Neural cell (in vitro differentiated cells): Measurements from ENCODE around the gene PPP2CA. TPM values are rescaled to one million over a fixed set of nuclear protein-coding genes. Genes with fewer than 3 reads are reported as not detected.

Experiments
- H2AFZ ChIP-seq: fragments of 200-600, 300-800 bp; sonication (generic), shearing (Covaris generic); 2 replicates; pipeline ENCODE4 v1.6.0; 2014; ENCODE audit warnings: low read depth, mild to moderate bottlenecking, antibody characterized with exemption, low read length, moderate library complexity
- H3F3A ChIP-seq: fragments of 200-600 bp; shearing (Covaris generic); 2 replicates; pipeline ENCODE4 v1.6.1; 2016; ENCODE audit warnings: mild to moderate bottlenecking, moderate library complexity, mixed read lengths, antibody characterized with exemption, low read length; ENCODE audit not compliant: insufficient read depth, poor library complexity, severe bottlenecking
- H3K27ac ChIP-seq: fragments of 200-600, 300-800 bp; sonication (generic), shearing (Covaris generic); 2 replicates; pipeline ENCODE4 v1.5.1; 2014; ENCODE audit warnings: mild to moderate bottlenecking, low read length, moderate library complexity
- H3K27me3 ChIP-seq: fragments of 300-800, 200-600 bp; sonication (generic), shearing (Covaris generic); 2 replicates; pipeline ENCODE4 v1.6.0; 2014; ENCODE audit warnings: mild to moderate bottlenecking, low read depth, low read length, moderate library complexity; ENCODE audit not compliant: insufficient read depth
- H3K36me3 ChIP-seq: fragments of 300-800, 200-600 bp; sonication (generic), shearing (Covaris generic); 2 replicates; pipeline ENCODE4 v1.5.1; 2014; ENCODE audit warnings: mild to moderate bottlenecking, antibody characterized with exemption, low read length, moderate library complexity; ENCODE audit not compliant: insufficient read depth
- H3K4me2 ChIP-seq: fragments of 300-800, 200-600 bp; sonication (generic), shearing (Covaris generic); 2 replicates; pipeline ENCODE4 v1.6.0; 2014; ENCODE audit warnings: mild to moderate bottlenecking, low read length
- H3K4me3 ChIP-seq: fragments of 300-800, 200-600 bp; sonication (generic), shearing (Covaris generic); 2 replicates; pipeline ENCODE4 v1.5.1; 2014; ENCODE audit warnings: mild to moderate bottlenecking, low read length, moderate library complexity
- H3K79me2 ChIP-seq: fragments of 200-600 bp; shearing (Covaris generic); replicated peaks from 2 replicates; pipeline ENCODE4 v1.6.0; 2014; ENCODE audit warnings: mild to moderate bottlenecking, low read length, moderate library complexity; ENCODE audit not compliant: insufficient read depth
- H3K9ac ChIP-seq: fragments of 300-800, 200-600 bp; sonication (generic), shearing (Covaris generic); 2 replicates; pipeline ENCODE4 v1.6.1; 2016; ENCODE audit warnings: mild to moderate bottlenecking, low read length, mixed read lengths
- H3K9me2 ChIP-seq: fragments of 200-600 bp; shearing (Covaris generic); 2 replicates; pipeline ENCODE4 v1.6.1; 2016; ENCODE audit warnings: mild to moderate bottlenecking, low read length, mixed read lengths; ENCODE audit not compliant: insufficient read depth
- H3K9me3 ChIP-seq: fragments of 200-600, 300-800 bp; sonication (generic), shearing (Covaris generic); 2 replicates; pipeline ENCODE4 v1.6.1; 2016; ENCODE audit warnings: mild to moderate bottlenecking, mixed run types, low read length, moderate library complexity, mixed read lengths
- H4K20me1 ChIP-seq: fragments of 200-600 bp; shearing (Covaris generic); 2 replicates; pipeline ENCODE4 v1.6.1; 2016; ENCODE audit warnings: mild to moderate bottlenecking, mixed run types; ENCODE audit not compliant: insufficient read depth
- EP300 ChIP-seq: fragments of 450-650 bp; conservative IDR thresholded peaks from 2 replicates; pipeline ENCODE4 v1.6.1; 2014; ENCODE audit warnings: antibody characterized with exemption, mild to moderate bottlenecking, moderate library complexity; ENCODE audit not compliant: poor library complexity, severe bottlenecking
- EZH2 ChIP-seq: fragments of 200-600, 300-800 bp; shearing (Covaris generic), sonication (generic); IDR thresholded peaks from 2 replicates; pipeline ENCODE4 v1.6.1; 2014; ENCODE audit warnings: antibody characterized with exemption, low read length, borderline replicate concordance, mild to moderate bottlenecking; ENCODE audit not compliant: insufficient read depth, poor library complexity, severe bottlenecking
- MXI1 ChIP-seq: fragments of 450-650 bp; conservative IDR thresholded peaks from 2 replicates; pipeline ENCODE4 v1.6.1; 2014; ENCODE audit warnings: antibody characterized with exemption, mild to moderate bottlenecking; ENCODE audit not compliant: poor library complexity, severe bottlenecking
- POLR2AphosphoS5 ChIP-seq: IDR thresholded peaks from 2 replicates; pipeline ENCODE4 v1.6.1; 2012
- RAD21 ChIP-seq: fragments of 450-650 bp; conservative IDR thresholded peaks from 2 replicates; pipeline ENCODE4 v1.6.1; 2014; ENCODE audit warnings: antibody characterized with exemption, mild to moderate bottlenecking, moderate library complexity
- SMC3 ChIP-seq: fragments of 450-650 bp; conservative IDR thresholded peaks from 2 replicates; pipeline ENCODE4 v1.6.1; 2014; ENCODE audit warnings: antibody characterized with exemption, mild to moderate bottlenecking, moderate library complexity; ENCODE audit not compliant: poor library complexity
- TAF1 ChIP-seq: IDR thresholded peaks from 2 replicates; pipeline ENCODE4 v1.6.1; 2012; ENCODE audit warnings: low read depth
- polyA plus RNA-seq: library from polyadenylated mRNA; depleted of rRNA; stranded (reverse); fragments of >200 nt; gene quantifications from 2 replicates; pipeline ENCODE4 v1.2.3, GENCODE V29; 2014
- TF ChIP-seq, protein P1 (sequence below): IDR thresholded peaks from 2 replicates; pipeline ENCODE4 v1.6.1; 2012; ENCODE audit warnings: borderline replicate concordance
- TF ChIP-seq, protein P2 (sequence below): fragments of 450-650 bp; IDR thresholded peaks from 2 replicates; pipeline ENCODE4 v1.5.1; 2014; ENCODE audit warnings: antibody characterized with exemption, mild to moderate bottlenecking, moderate library complexity; ENCODE audit not compliant: poor library complexity, severe bottlenecking

Gene PPP2CA
- polyA plus RNA-seq, 1 donor from 2014 or later, result 251 TPM

- Histone ChIP-seq H3F3A (no peaks in the 10 kb centered on the region), H3K9me2 (no peaks in the 10 kb centered on the region), H3K27me3 (no peaks in the 10 kb centered on the region), H4K20me1 (no peaks in the 10 kb centered on the region), H3K4me2 (no peak overlapping the region), H3K4me3 (no peak overlapping the region), H3K36me3 (no peaks in the 10 kb centered on the region), H3K9ac (no peak overlapping the region), H3K79me2 (no peaks in the 10 kb centered on the region), H3K27ac (no peak overlapping the region), H2AFZ (no peak overlapping the region), H3K9me3 (no peaks in the 10 kb centered on the region)
- TF ChIP-seq EZH2, result no peak
- no peak for TF ChIP-seq EP300
- TF ChIP-seq, protein P1, sequence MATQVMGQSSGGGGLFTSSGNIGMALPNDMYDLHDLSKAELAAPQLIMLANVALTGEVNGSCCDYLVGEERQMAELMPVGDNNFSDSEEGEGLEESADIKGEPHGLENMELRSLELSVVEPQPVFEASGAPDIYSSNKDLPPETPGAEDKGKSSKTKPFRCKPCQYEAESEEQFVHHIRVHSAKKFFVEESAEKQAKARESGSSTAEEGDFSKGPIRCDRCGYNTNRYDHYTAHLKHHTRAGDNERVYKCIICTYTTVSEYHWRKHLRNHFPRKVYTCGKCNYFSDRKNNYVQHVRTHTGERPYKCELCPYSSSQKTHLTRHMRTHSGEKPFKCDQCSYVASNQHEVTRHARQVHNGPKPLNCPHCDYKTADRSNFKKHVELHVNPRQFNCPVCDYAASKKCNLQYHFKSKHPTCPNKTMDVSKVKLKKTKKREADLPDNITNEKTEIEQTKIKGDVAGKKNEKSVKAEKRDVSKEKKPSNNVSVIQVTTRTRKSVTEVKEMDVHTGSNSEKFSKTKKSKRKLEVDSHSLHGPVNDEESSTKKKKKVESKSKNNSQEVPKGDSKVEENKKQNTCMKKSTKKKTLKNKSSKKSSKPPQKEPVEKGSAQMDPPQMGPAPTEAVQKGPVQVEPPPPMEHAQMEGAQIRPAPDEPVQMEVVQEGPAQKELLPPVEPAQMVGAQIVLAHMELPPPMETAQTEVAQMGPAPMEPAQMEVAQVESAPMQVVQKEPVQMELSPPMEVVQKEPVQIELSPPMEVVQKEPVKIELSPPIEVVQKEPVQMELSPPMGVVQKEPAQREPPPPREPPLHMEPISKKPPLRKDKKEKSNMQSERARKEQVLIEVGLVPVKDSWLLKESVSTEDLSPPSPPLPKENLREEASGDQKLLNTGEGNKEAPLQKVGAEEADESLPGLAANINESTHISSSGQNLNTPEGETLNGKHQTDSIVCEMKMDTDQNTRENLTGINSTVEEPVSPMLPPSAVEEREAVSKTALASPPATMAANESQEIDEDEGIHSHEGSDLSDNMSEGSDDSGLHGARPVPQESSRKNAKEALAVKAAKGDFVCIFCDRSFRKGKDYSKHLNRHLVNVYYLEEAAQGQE, result no peak
- TF ChIP-seq, protein P2, sequence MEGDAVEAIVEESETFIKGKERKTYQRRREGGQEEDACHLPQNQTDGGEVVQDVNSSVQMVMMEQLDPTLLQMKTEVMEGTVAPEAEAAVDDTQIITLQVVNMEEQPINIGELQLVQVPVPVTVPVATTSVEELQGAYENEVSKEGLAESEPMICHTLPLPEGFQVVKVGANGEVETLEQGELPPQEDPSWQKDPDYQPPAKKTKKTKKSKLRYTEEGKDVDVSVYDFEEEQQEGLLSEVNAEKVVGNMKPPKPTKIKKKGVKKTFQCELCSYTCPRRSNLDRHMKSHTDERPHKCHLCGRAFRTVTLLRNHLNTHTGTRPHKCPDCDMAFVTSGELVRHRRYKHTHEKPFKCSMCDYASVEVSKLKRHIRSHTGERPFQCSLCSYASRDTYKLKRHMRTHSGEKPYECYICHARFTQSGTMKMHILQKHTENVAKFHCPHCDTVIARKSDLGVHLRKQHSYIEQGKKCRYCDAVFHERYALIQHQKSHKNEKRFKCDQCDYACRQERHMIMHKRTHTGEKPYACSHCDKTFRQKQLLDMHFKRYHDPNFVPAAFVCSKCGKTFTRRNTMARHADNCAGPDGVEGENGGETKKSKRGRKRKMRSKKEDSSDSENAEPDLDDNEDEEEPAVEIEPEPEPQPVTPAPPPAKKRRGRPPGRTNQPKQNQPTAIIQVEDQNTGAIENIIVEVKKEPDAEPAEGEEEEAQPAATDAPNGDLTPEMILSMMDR, result no peak
- no peak for TF ChIP-seq MXI1
- TF ChIP-seq POLR2AphosphoS5, result no peak
- TF ChIP-seq RAD21, result no peak
- TF ChIP-seq SMC3, result no peak
- no peak for TF ChIP-seq TAF1
Measured at GRCh38 chr5:134236318-134236717, 10.4 kb upstream of the PPP2CA start.

DNA sequence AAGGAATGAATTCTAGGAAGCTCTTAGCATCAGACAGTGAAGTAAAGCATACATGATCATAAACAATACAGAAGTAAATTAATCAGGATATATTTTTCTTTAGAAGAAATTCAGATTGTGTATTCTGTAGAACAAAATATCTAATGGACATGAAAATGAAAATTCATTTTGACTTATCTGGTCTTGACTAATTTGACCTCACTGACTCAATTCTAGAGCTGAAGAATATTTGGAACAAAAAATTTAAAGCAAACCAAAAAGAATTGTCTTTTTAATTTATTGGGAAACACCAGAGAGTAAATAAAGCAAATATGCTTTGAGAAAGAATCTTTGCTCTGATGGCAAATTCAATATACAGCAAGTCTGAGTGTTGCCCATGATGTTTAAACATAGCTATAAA, 2.8 kb upstream of the PPP2CA start:
- no peak overlapping the region for H3K27ac ChIP-seq
- no peaks in the 10 kb centered on the region for H3K9me2 ChIP-seq
- no peaks in the 10 kb centered on the region for H3K27me3 ChIP-seq
- peaks cover 3% of the 10 kb centered on the region for H3F3A ChIP-seq
- no peak overlapping the region for H2AFZ ChIP-seq
- peaks cover 35% of the 10 kb centered on the region for H3K79me2 ChIP-seq
- no peaks in the 10 kb centered on the region for H3K36me3 ChIP-seq
- no peak overlapping the region for H3K9ac ChIP-seq
- no peaks in the 10 kb centered on the region for H3K9me3 ChIP-seq
- TF ChIP-seq TAF1, result no peak
- no peak for TF ChIP-seq SMC3
- TF ChIP-seq, protein P1, result no peak
- TF ChIP-seq EZH2, result no peak
- no peak for TF ChIP-seq EP300
- TF ChIP-seq RAD21, result no peak
- TF ChIP-seq POLR2AphosphoS5, result no peak
- TF ChIP-seq, protein P2, result no peak
- TF ChIP-seq MXI1, result no peak
- H3K4me3 ChIP-seq, result no peak overlapping the region
- H4K20me1 ChIP-seq, result peaks cover 5% of the 10 kb centered on the region
- no peak overlapping the region for H3K4me2 ChIP-seq
